Measurements from ENCODE around the gene TTC14.
"Not testable (repeated sequence)": the region's sequence is repeated elsewhere in the genome, so short reads cannot be mapped to it uniquely, and the experiment has no call there.

Gene TTC14

GRCh38 chr3:180612364-180612763, 10.4 kb downstream of the TTC14 start:
- no peak overlapping the region for H3K4me3 ChIP-seq (replicated peaks in 1 of 2; ENCODE audit: low read depth in 2 of 2, low read length in 2 of 2)
- TF ChIP-seq CTCF (IDR thresholded peaks at IDR 0.05; ENCODE audit: low read depth, low read length) = no peak
- no peak for DNase-seq (ENCODE audit: low read depth in 2 of 2)

GRCh38 chr3:180615954-180616353, 14.0 kb downstream of the TTC14 start:
- no peak for TF ChIP-seq CTCF (IDR thresholded peaks at IDR 0.05; ENCODE audit: low read depth, low read length)
- no peak for DNase-seq (ENCODE audit: low read depth in 2 of 2)
- no peak overlapping the region for H3K4me3 ChIP-seq (replicated peaks in 1 of 2; ENCODE audit: low read depth in 2 of 2, low read length in 2 of 2)

GRCh38 chr3:180617049-180617448, 15.1 kb downstream of the TTC14 start:
- TF ChIP-seq CTCF (IDR thresholded peaks at IDR 0.05; ENCODE audit: low read depth, low read length) = no peak
- DNase-seq (ENCODE audit: low read depth in 2 of 2) = peak in 1 of 2 donors; percentile 32
- H3K4me3 ChIP-seq (replicated peaks in 1 of 2; ENCODE audit: low read depth in 2 of 2, low read length in 2 of 2) = no peak overlapping the region

- not testable (repeated sequence) for H3K4me3 ChIP-seq (replicated peaks in 1 of 2; ENCODE audit: low read depth in 2 of 2, low read length in 2 of 2); DNase-seq (ENCODE audit: low read depth in 2 of 2)
These were observed 16.6 kb downstream of the TTC14 start for GRCh38 chr3:180618563-180618962.

GRCh38 chr3:180619723-180620122, 17.8 kb downstream of the TTC14 start:
- TF ChIP-seq CTCF (IDR thresholded peaks at IDR 0.05; ENCODE audit: low read depth, low read length) = no peak
- peak in 1 of 2 donors; percentile 14 for DNase-seq (ENCODE audit: low read depth in 2 of 2)

GRCh38 chr3:180624714-180625113, 22.8 kb downstream of the TTC14 start:
- H3K4me3 ChIP-seq (replicated peaks in 1 of 2; ENCODE audit: low read depth in 2 of 2, low read length in 2 of 2) = no peak overlapping the region
- no peak for TF ChIP-seq CTCF (IDR thresholded peaks at IDR 0.05; ENCODE audit: low read depth, low read length)
- no peak for DNase-seq (ENCODE audit: low read depth in 2 of 2)

More at GRCh38 chr3:180619723-180620122, 17.8 kb downstream of the TTC14 start:
- no peak overlapping the region for H3K4me3 ChIP-seq (replicated peaks in 1 of 2; ENCODE audit: low read depth in 2 of 2, low read length in 2 of 2)

- TF ChIP-seq CTCF (IDR thresholded peaks at IDR 0.05; ENCODE audit: low read depth, low read length) = no peak
- H3K4me3 ChIP-seq (replicated peaks in 1 of 2; ENCODE audit: low read depth in 2 of 2, low read length in 2 of 2) = no peak overlapping the region
- no peak for DNase-seq (ENCODE audit: low read depth in 2 of 2)
These were observed 24.9 kb downstream of the TTC14 start for GRCh38 chr3:180626844-180627243.

Measured in cardiac fibroblast (primary cell).